GM23338 (cell line): ENCODE measurements around the gene RNF121. TPM values are rescaled to one million over a fixed set of nuclear protein-coding genes. Genes with fewer than 3 reads are reported as not detected.

Source experiments
- ATAC-seq: fragments of 200-7000 bp; cut with Tn5 transposase; 3 replicates; pipeline ENCODE4 v1.9.1; 2020
- DNase-seq: peaks from one replicate; pipeline ENCODE4 v3.0.0-alpha.2; 2015; ENCODE audit warnings: low spot score
- H2AFZ ChIP-seq: fragments of 200-600 bp; sonication (generic); 2 replicates; pipeline ENCODE4 v1.8.0; 2016; ENCODE audit warnings: antibody characterized with exemption, mild to moderate bottlenecking, moderate library complexity
- H3F3A ChIP-seq: fragments of 200-600 bp; sonication (generic); replicated peaks from 2 replicates; pipeline ENCODE4 v1.8.0; 2017; ENCODE audit warnings: antibody characterized with exemption, mixed run types, low read depth
- H3K27ac ChIP-seq: fragments of 200-600 bp; sonication (generic); 2 replicates; pipeline ENCODE4 v1.6.1; 2016; ENCODE audit warnings: low read depth
- H3K27me3 ChIP-seq: fragments of 200-600 bp; sonication (generic); 2 replicates; pipeline ENCODE4 v1.8.0; 2016; ENCODE audit warnings: mild to moderate bottlenecking, mixed run types, moderate library complexity; ENCODE audit not compliant: insufficient read depth
- H3K36me3 ChIP-seq: fragments of 200-600 bp; sonication (generic); 2 replicates; pipeline ENCODE4 v1.8.0; 2016; ENCODE audit warnings: mild to moderate bottlenecking; ENCODE audit not compliant: insufficient read depth
- H3K4me1 ChIP-seq: fragments of 200-600 bp; sonication (generic); 2 replicates; pipeline ENCODE4 v1.8.0; 2016; ENCODE audit warnings: mild to moderate bottlenecking, moderate library complexity; ENCODE audit not compliant: insufficient read depth
- H3K4me2 ChIP-seq: fragments of 200-600 bp; sonication (generic); 2 replicates; pipeline ENCODE4 v1.7.1; 2017; ENCODE audit warnings: mixed run types
- H3K4me3 ChIP-seq: fragments of 200-600 bp; sonication (generic); 2 replicates; pipeline ENCODE4 v1.6.1; 2016; ENCODE audit warnings: mixed run types
- H3K79me2 ChIP-seq: fragments of 200-600 bp; sonication (generic); replicated peaks from 2 replicates; pipeline ENCODE4 v1.8.0; 2017; ENCODE audit warnings: mild to moderate bottlenecking; ENCODE audit not compliant: insufficient read depth
- H3K9me2 ChIP-seq: fragments of 200-600 bp; sonication (generic); 2 replicates; pipeline ENCODE4 v1.8.0; 2017; ENCODE audit not compliant: insufficient read depth
- H4K20me1 ChIP-seq: fragments of 200-600 bp; sonication (generic); replicated peaks from 2 replicates; pipeline ENCODE4 v1.8.0; 2017; ENCODE audit warnings: mild to moderate bottlenecking; ENCODE audit not compliant: insufficient read depth
- H3K27ac Mint-ChIP-seq: 2 replicates; pipeline ENCODE4 v1.8.0; 2020; ENCODE audit warnings: inconsistent platforms, mild to moderate bottlenecking, moderate library complexity, mixed read lengths
- H3K27me3 Mint-ChIP-seq: 3 replicates; pipeline ENCODE4 v1.8.0; 2022; ENCODE audit warnings: low read depth, mild to moderate bottlenecking, moderate library complexity, mixed read lengths, inconsistent platforms; ENCODE audit not compliant: insufficient read depth, poor library complexity
- H3K36me3 Mint-ChIP-seq: 3 replicates; pipeline ENCODE4 v1.8.0; 2021; ENCODE audit warnings: low read depth, mild to moderate bottlenecking, inconsistent platforms, moderate library complexity, mixed read lengths
- H3K4me1 Mint-ChIP-seq: 3 replicates; pipeline ENCODE4 v1.8.0; 2020; ENCODE audit warnings: mild to moderate bottlenecking, inconsistent platforms, mixed read lengths
- H3K4me3 Mint-ChIP-seq: 3 replicates; pipeline ENCODE4 v1.8.0; 2021; ENCODE audit warnings: moderate library complexity, mild to moderate bottlenecking, inconsistent platforms, mixed read lengths
- H3K9me3 Mint-ChIP-seq: 3 replicates; pipeline ENCODE4 v1.8.0; 2020; ENCODE audit warnings: moderate library complexity, mild to moderate bottlenecking, inconsistent platforms, mixed read lengths
- CREB1 ChIP-seq: fragments of 250-450 bp; sonication (Bioruptor Pico); IDR thresholded peaks from 2 replicates; pipeline ENCODE4 v1.5.0; 2020; ENCODE audit warnings: low read depth, mild to moderate bottlenecking, moderate library complexity
- EZH2 ChIP-seq: fragments of 200-600 bp; sonication (generic); IDR thresholded peaks from one replicate; pipeline ENCODE4 v1.8.0; 2017; ENCODE audit warnings: antibody characterized with exemption, mild to moderate bottlenecking, low read depth; ENCODE audit not compliant: unreplicated experiment
- EZH2phosphoT487 ChIP-seq: fragments of 200-600 bp; sonication (generic); IDR thresholded peaks from one replicate; pipeline ENCODE4 v1.8.1; 2018; ENCODE audit warnings: antibody characterized with exemption; ENCODE audit not compliant: unreplicated experiment
- JUNB ChIP-seq: IDR thresholded peaks from one replicate; pipeline ENCODE4 v1.6.1; 2016; ENCODE audit warnings: antibody characterized with exemption; ENCODE audit not compliant: unreplicated experiment
- NANOG ChIP-seq: IDR thresholded peaks from 2 replicates; pipeline ENCODE4 v1.6.1; 2016; ENCODE audit warnings: antibody characterized with exemption, borderline replicate concordance
- POLR2AphosphoS5 ChIP-seq: IDR thresholded peaks from 2 replicates; pipeline ENCODE4 v1.6.1; 2016; ENCODE audit warnings: antibody characterized with exemption, low read depth
- ZNF331 ChIP-seq: fragments of 250-450 bp; sonication (Bioruptor Pico); IDR thresholded peaks from 2 replicates; pipeline ENCODE4 v1.5.0; 2020; ENCODE audit warnings: low read depth, mild to moderate bottlenecking, moderate library complexity
- polyA plus RNA-seq: library from polyadenylated mRNA; unstranded; fragments of >200 nt; fragmentation: Nextera tagmentation; extraction: Ambion mirVana; gene quantifications from 2 replicates; pipeline ENCODE4 v1.2.1, GENCODE V29; 2016
- total RNA-seq: library from RNA; depleted of rRNA; stranded (reverse); fragments of >200 nt; shearing (Covaris generic); gene quantifications from 2 replicates; pipeline ENCODE4 v1.2.3, GENCODE V29; 2014

The RNF121 gene
- total and polyA plus RNA-seq, 2 experiments from 2014 or later, result 7.8 to 37.7 TPM

DNA sequence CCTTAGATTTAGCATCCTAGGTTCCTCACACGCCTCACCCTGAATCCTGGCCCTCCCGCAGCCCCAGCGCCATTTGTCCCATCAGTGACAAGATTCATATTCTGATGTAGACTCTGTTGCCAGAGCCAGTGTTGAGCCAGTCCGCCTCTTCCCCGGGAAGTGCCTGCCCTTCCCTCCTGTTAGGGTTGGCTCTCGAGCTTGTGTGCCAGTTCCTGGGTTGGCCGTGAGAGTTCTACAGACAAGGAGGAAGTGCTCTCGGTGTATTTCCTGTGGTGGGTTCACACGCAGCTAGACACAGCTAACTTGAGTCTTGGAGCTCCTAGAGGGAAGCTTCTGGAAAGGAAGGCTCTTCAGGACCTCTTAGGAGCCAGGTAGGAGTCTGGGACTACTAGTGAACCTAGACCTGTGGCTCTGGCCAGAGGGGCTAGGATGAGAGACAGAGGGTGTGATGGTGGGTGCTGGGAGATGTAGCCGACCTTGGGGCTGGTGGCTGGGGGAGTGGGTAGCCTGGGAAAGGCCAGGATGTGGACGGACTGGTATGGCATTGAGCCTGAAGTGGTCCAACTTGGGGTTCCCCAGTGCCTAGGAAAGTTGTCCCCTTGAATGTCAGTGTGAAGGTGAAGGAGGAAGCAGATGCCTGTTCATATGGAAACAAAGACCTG, 69.9 kb downstream of the RNF121 start, which contains the start of gene IL18BP:
Gene IL18BP, plus strand, starts transcription at position 261 of the 662 bp plus-strand sequence. CDS start 1,076 bp downstream, outside the sequence.
- no peak within 1 kb of the TSS for H2AFZ ChIP-seq
- no peaks in the 10 kb centered on the region; the same call in 1 of the 2 replicates for H3F3A ChIP-seq
- Mint-ChIP-seq H3K4me1 (no peaks in the 10 kb centered on the region; the same call in 2 of the 3 replicates), H3K9me3 (no peaks in the 10 kb centered on the region), H3K27me3 (peaks cover 12% of the 10 kb centered on the region), H3K4me3 (no peak within 1 kb of the TSS), H3K36me3 (peaks cover 30% of the 10 kb centered on the region), H3K27ac (peak within 1 kb of the TSS; percentile 44)
- no peak within 1 kb of the TSS for H3K27ac ChIP-seq
- TF ChIP-seq EZH2 (no peak), EZH2phosphoT487 (no peak)
- H3K9me2 ChIP-seq, result no peaks in the 10 kb centered on the region
- no peak within 1 kb of the TSS for H3K4me3 ChIP-seq
- DNase-seq (no peak), ATAC-seq (no peak)
- H3K79me2 ChIP-seq, result no peaks in the 10 kb centered on the region
- H3K36me3 ChIP-seq, result 0 out of 2 replicates have a peak, but pooled peaks cover 4% of the 10 kb centered on the region
- no peaks in the 10 kb centered on the region for H3K27me3 ChIP-seq
- no peak within 1 kb of the TSS for H3K4me2 ChIP-seq
- no peaks in the 10 kb centered on the region for H3K4me1 ChIP-seq
- H4K20me1 ChIP-seq, result peaks cover 11% of the 10 kb centered on the region; the same call in 1 of the 2 replicates

DNA sequence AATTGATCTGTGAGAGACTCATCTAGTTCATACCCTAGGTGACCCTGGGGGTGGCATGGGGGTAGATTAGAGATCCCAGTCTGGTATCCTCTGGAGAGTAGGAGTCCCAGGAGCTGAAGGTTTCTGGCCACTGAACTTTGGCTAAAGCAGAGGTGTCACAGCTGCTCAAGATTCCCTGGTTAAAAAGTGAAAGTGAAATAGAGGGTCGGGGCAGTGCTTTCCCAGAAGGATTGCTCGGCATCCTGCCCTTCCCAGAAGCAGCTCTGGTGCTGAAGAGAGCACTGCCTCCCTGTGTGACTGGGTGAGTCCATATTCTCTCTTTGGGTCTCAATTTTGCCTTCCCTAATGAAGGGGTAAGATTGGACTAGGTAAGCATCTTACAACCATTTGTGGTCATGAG, 70.5 kb downstream of the RNF121 start:
- ATAC-seq, result no peak
- Mint-ChIP-seq H3K27ac (no peak overlapping the region), H3K36me3 (peaks cover 36% of the 10 kb centered on the region), H3K9me3 (no peaks in the 10 kb centered on the region), H3K27me3 (peaks cover 18% of the 10 kb centered on the region), H3K4me3 (no peak overlapping the region), H3K4me1 (no peaks in the 10 kb centered on the region; the same call in 2 of the 3 replicates)
- Histone ChIP-seq H3K79me2 (no peaks in the 10 kb centered on the region), H3K9me2 (no peaks in the 10 kb centered on the region), H3K4me2 (no peak overlapping the region), H2AFZ (no peak overlapping the region), H3K36me3 (0 out of 2 replicates have a peak, but pooled peaks cover 5% of the 10 kb centered on the region), H3K27me3 (no peaks in the 10 kb centered on the region), H4K20me1 (peaks cover 11% of the 10 kb centered on the region; the same call in 1 of the 2 replicates), H3F3A (no peaks in the 10 kb centered on the region; the same call in 1 of the 2 replicates), H3K27ac (no peak overlapping the region), H3K4me3 (no peak overlapping the region), H3K4me1 (no peaks in the 10 kb centered on the region)
- TF ChIP-seq ZNF331 (CRISPR knock-in tag), result no peak
- TF ChIP-seq EZH2phosphoT487, result no peak
- no peak for TF ChIP-seq POLR2AphosphoS5
- TF ChIP-seq JUNB, result no peak
- no peak for DNase-seq

DNA sequence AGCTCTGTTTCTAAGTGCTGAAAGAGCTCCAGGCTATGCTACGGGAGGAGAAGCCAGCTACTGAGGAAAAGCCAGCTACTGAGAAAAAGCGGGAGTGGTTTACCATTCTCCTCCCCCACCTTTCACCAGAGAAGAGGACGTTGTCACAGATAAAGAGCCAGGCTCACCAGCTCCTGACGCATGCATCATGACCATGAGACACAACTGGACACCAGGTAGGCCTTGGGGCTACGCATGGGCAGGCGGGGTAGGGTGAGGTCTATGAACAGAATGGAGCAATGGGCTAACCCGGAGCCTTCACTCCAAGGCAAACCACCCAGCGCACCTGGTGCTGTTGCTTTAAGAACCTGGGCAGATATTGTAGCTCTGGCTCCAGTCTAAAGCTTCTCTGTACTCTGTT, 71.0 kb downstream of the RNF121 start:
- no peak for DNase-seq
- no peaks in the 10 kb centered on the region for H3K9me3 Mint-ChIP-seq
- H3K36me3 Mint-ChIP-seq, result peaks cover 40% of the 10 kb centered on the region
- Histone ChIP-seq H3F3A (no peaks in the 10 kb centered on the region; the same call in 1 of the 2 replicates), H3K4me1 (no peaks in the 10 kb centered on the region), H3K9me2 (no peaks in the 10 kb centered on the region), H2AFZ (no peak overlapping the region), H3K4me2 (no peak overlapping the region), H4K20me1 (peaks cover 11% of the 10 kb centered on the region; the same call in 1 of the 2 replicates), H3K27ac (no peak overlapping the region), H3K36me3 (0 out of 2 replicates have a peak, but pooled peaks cover 5% of the 10 kb centered on the region), H3K4me3 (no peak overlapping the region), H3K79me2 (no peaks in the 10 kb centered on the region), H3K27me3 (no peaks in the 10 kb centered on the region)
- no peak for ATAC-seq
- H3K27me3 Mint-ChIP-seq, result peaks cover 18% of the 10 kb centered on the region
- TF ChIP-seq ZNF331 (CRISPR knock-in tag) (no peak), NANOG (no peak), CREB1 (CRISPR knock-in tag) (no peak)
- H3K27ac Mint-ChIP-seq, result no peak overlapping the region
- no peaks in the 10 kb centered on the region; the same call in 2 of the 3 replicates for H3K4me1 Mint-ChIP-seq
- H3K4me3 Mint-ChIP-seq, result no peak overlapping the region
